Peyer's patch (tissue), 4 donors: Measurements from ENCODE around the gene RRP1B.

Experiments
- CTCF ChIP-seq, 6 experiments: fragments of 450-650 bp in 4 of 6; fragments of 200-600 bp in 2 of 6; sonication (generic) in 1 of 6; IDR thresholded peaks; one replicate each; pipeline ENCODE4 v1.5.1; 2017 to 2019; ENCODE audit warnings: antibody characterized with exemption in 6 of 6, mild to moderate bottlenecking in 3 of 6, moderate library complexity in 1 of 6
- POLR2A ChIP-seq, 2 donors: fragments of 450-650 bp; IDR thresholded peaks; one replicate each; pipeline ENCODE4 v1.5.1; 2017; ENCODE audit warnings: antibody characterized with exemption in 2 of 2, mild to moderate bottlenecking in 2 of 2, moderate library complexity in 2 of 2

GRCh38 chr21:43720539-43721166 lies 61.3 kb downstream of the RRP1B start:
- TF ChIP-seq POLR2A (IDR thresholded peaks at IDR 0.05) (no peak), CTCF (IDR thresholded peaks at IDR 0.05) (no peak)
